SK-N-SH treated with all-trans-retinoic acid at 6 μM for 48 hours (cell line): ENCODE results near the gene SP3.

ENCODE experiments used
- ATAC-seq: fragments of 200-7000 bp; cut with Tn5 transposase; 3 replicates; pipeline ENCODE4 v1.9.1; 2020; ENCODE audit warnings: mild to moderate bottlenecking, moderate library complexity
- BACH2 ChIP-seq: fragments of 250-450 bp; sonication (Bioruptor Pico); IDR thresholded peaks from 2 replicates; pipeline ENCODE4 v1.9.0; 2021; ENCODE audit warnings: mild to moderate bottlenecking, borderline replicate concordance
- ESRRG ChIP-seq: fragments of 250-450 bp; sonication (Bioruptor Pico); IDR thresholded peaks from 2 replicates; pipeline ENCODE4 v1.6.1; 2021; ENCODE audit warnings: mild to moderate bottlenecking
- GLIS3 ChIP-seq: fragments of 250-450 bp; sonication (Bioruptor Pico); IDR thresholded peaks from 2 replicates; pipeline ENCODE4 v1.5.0; 2020; ENCODE audit warnings: mild to moderate bottlenecking, moderate library complexity
- ISL1 ChIP-seq: fragments of 250-450 bp; sonication (Bioruptor Pico); IDR thresholded peaks from 2 replicates; pipeline ENCODE4 v2.1.2; 2022; ENCODE audit warnings: mild to moderate bottlenecking, moderate library complexity
- OSR1 ChIP-seq: fragments of 250-450 bp; sonication (Bioruptor Pico); IDR thresholded peaks from 2 replicates; pipeline ENCODE4 v1.8.0; 2022; ENCODE audit warnings: moderate library complexity, mild to moderate bottlenecking, inconsistent platforms
- POU6F1 ChIP-seq: fragments of 250-450 bp; sonication (Bioruptor Pico); IDR thresholded peaks from 2 replicates; pipeline ENCODE4 v1.8.0; 2021; ENCODE audit warnings: low read depth, mild to moderate bottlenecking, moderate library complexity, borderline replicate concordance
- RARB ChIP-seq: fragments of 250-450 bp; sonication (Bioruptor Pico); IDR thresholded peaks from 2 replicates; pipeline ENCODE4 v1.8.0; 2021; ENCODE audit warnings: mild to moderate bottlenecking, moderate library complexity
- SNAI2 ChIP-seq: fragments of 250-450 bp; sonication (Bioruptor Pico); IDR thresholded peaks from 2 replicates; pipeline ENCODE4 v1.5.0; 2020; ENCODE audit warnings: mild to moderate bottlenecking, moderate library complexity
- TCF4 ChIP-seq: fragments of 250-450 bp; sonication (Bioruptor Pico); IDR thresholded peaks from 2 replicates; pipeline ENCODE4 v1.8.0; 2021; ENCODE audit warnings: mild to moderate bottlenecking, moderate library complexity, borderline replicate concordance
- TOX ChIP-seq: fragments of 250-450 bp; sonication (Bioruptor Pico); IDR thresholded peaks from 2 replicates; pipeline ENCODE4 v1.8.0; 2021; ENCODE audit warnings: mild to moderate bottlenecking, moderate library complexity, borderline replicate concordance
- TSHZ2 ChIP-seq: fragments of 250-450 bp; sonication (Bioruptor Pico); IDR thresholded peaks from 2 replicates; pipeline ENCODE4 v1.5.0; 2020; ENCODE audit warnings: mild to moderate bottlenecking, moderate library complexity
- ZFP3 ChIP-seq: fragments of 250-450 bp; sonication (Bioruptor Pico); IDR thresholded peaks from 2 replicates; pipeline ENCODE4 v1.5.0; 2020; ENCODE audit warnings: mild to moderate bottlenecking, moderate library complexity
- ZFP30 ChIP-seq: fragments of 450-650 bp; formaldehyde crosslinking; IDR thresholded peaks from 2 replicates; pipeline ENCODE4 v1.5.0; 2022; ENCODE audit warnings: mild to moderate bottlenecking, moderate library complexity
- TF ChIP-seq, protein P1 (sequence below): fragments of 250-450 bp; sonication (Bioruptor Pico); IDR thresholded peaks from 2 replicates; pipeline ENCODE4 v1.5.1; 2020; ENCODE audit warnings: low read depth, mild to moderate bottlenecking, moderate library complexity
- TF ChIP-seq, protein P2 (sequence below): fragments of 250-450 bp; sonication (Bioruptor Pico); IDR thresholded peaks from 2 replicates; pipeline ENCODE4 v1.5.1; 2021; ENCODE audit warnings: mild to moderate bottlenecking, moderate library complexity

Gene SP3

DNA sequence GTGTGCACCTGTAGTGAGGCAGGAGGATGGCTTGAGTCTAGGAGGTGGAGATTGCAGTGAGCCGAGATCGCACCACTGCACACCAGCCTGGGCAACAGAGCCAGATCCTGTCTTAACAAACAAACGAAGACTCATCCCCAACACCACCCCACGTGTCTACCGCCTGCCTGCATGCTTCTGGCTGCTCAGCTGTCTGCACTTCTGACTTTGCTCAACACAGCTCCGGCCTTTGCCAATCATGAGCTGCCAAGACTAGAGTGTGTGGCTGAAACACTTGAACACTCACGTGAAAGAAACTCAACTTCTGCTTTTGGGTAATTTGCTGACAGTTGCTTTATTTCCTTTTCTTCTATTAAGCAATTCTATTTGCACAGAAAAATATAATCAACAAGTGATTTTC is 32.1 kb upstream of the SP3 start:
- ATAC-seq: no peak
- TF ChIP-seq, protein P1, sequence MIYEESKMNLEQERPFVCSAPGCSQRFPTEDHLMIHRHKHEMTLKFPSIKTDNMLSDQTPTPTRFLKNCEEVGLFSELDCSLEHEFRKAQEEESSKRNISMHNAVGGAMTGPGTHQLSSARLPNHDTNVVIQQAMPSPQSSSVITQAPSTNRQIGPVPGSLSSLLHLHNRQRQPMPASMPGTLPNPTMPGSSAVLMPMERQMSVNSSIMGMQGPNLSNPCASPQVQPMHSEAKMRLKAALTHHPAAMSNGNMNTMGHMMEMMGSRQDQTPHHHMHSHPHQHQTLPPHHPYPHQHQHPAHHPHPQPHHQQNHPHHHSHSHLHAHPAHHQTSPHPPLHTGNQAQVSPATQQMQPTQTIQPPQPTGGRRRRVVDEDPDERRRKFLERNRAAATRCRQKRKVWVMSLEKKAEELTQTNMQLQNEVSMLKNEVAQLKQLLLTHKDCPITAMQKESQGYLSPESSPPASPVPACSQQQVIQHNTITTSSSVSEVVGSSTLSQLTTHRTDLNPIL (CRISPR knock-in tag): no peak
- no peak for TF ChIP-seq TSHZ2 (CRISPR knock-in tag)
- no peak for TF ChIP-seq TCF4 (CRISPR knock-in tag)
- TF ChIP-seq BACH2 (CRISPR knock-in tag): no peak
- no peak for TF ChIP-seq ESRRG (CRISPR knock-in tag)
- TF ChIP-seq GLIS3: no peak
- no peak for TF ChIP-seq ZFP3 (CRISPR knock-in tag)
- TF ChIP-seq, protein P2, sequence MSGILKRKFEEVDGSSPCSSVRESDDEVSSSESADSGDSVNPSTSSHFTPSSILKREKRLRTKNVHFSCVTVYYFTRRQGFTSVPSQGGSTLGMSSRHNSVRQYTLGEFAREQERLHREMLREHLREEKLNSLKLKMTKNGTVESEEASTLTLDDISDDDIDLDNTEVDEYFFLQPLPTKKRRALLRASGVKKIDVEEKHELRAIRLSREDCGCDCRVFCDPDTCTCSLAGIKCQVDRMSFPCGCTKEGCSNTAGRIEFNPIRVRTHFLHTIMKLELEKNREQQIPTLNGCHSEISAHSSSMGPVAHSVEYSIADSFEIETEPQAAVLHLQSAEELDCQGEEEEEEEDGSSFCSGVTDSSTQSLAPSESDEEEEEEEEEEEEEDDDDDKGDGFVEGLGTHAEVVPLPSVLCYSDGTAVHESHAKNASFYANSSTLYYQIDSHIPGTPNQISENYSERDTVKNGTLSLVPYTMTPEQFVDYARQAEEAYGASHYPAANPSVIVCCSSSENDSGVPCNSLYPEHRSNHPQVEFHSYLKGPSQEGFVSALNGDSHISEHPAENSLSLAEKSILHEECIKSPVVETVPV (CRISPR knock-in tag): no peak

GRCh38 chr2:173996766-173997165 is 31.6 kb upstream of the SP3 start:
- TF ChIP-seq ISL1 (peak; percentile 51), RARB (CRISPR knock-in tag) (no peak)
- ATAC-seq: no peak

GRCh38 chr2:173993459-173993858 is 28.3 kb upstream of the SP3 start:
- TF ChIP-seq OSR1 (CRISPR knock-in tag): no peak
- TF ChIP-seq RARB (CRISPR knock-in tag): no peak
- TF ChIP-seq TSHZ2 (CRISPR knock-in tag): no peak
- TF ChIP-seq, protein P2 (CRISPR knock-in tag): no peak
- TF ChIP-seq TOX (CRISPR knock-in tag): no peak
- TF ChIP-seq ZFP30 (CRISPR knock-in tag): no peak
- TF ChIP-seq SNAI2 (CRISPR knock-in tag): no peak
- TF ChIP-seq, protein P1 (CRISPR knock-in tag): no peak
- TF ChIP-seq ISL1: no peak
- TF ChIP-seq POU6F1 (CRISPR knock-in tag): no peak
- no peak for ATAC-seq
